IPS-18c (cell line): ENCODE results near the gene CSTF3.
"Not testable (repeated sequence)": the region's sequence is repeated elsewhere in the genome, so short reads cannot be mapped to it uniquely, and the experiment has no call there.

Experiments
- H3K4me3 ChIP-seq: 2 replicates; pipeline ENCODE4 v1.7.0; 2013; ENCODE audit warnings: low read depth, mild to moderate bottlenecking, low read length, moderate library complexity; ENCODE audit not compliant: insufficient read depth
- H3K9me3 ChIP-seq: one replicate; pipeline ENCODE4 v1.6.1; 2013; ENCODE audit warnings: mild to moderate bottlenecking, low read length, moderate library complexity; ENCODE audit not compliant: control insufficient read depth, insufficient read depth

CSTF3 gene

DNA sequence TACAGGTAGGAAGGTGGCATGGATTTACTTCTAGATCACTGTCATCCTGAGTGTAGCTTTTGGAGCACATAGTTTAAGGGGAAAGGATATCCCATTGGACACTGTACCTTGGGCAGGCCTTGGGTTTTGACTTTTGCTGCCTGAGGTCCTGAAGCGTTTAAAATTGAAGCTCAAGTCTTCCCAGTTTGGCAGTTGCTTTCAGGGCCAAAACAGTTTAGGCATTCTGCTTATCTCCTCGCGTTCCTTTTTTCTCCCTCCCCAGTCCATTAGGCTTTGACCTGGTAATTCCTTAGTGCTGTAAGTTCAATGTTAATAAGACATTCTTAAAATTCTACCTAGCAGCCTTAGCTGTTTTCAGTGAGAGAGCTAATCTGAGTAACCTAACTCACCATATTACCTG is 35.7 kb downstream of the CSTF3 start:
- Histone ChIP-seq H3K9me3 (no peaks in the 10 kb centered on the region), H3K4me3 (no peak overlapping the region)

DNA sequence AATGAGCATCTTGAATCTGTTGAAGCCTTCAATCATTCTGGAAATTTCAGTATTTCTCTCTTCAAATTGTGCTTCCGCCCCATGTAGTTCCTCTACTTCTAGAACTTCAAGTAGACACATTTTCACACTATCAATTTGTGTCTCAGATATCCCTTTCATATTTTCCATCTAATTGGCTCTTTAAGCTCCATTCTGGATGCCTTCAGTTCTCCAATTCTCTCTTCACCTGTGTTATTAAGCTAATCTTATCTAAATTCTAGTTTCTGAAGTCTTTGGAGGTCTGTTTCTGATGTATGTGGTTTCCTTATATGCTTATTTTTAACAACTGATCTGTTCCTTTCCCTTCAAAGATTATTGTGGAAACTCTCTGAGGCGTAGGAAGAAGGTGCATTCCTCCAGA is 36.3 kb downstream of the CSTF3 start:
- H3K4me3 ChIP-seq, result no peak overlapping the region
- H3K9me3 ChIP-seq, result no peaks in the 10 kb centered on the region

DNA sequence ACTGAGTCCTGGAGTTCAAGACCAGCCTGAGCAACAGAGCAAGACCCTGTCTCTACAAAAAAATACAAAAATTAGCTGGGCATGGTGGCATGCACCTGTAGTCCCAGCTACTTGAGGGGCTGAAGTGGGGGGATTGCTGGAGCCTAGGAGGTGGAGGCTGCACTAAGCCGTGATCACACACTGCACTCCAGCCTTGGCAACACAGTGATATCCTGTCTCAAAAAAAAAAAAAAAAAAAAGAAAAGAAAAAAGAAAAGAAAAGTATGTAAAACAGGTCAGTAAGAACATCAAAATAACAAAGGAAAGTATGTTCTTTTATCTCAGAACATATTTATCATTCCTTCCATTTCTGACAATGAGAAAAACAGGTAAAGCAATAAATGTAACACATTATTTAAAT is 38.6 kb downstream of the CSTF3 start:
- not testable (repeated sequence) for H3K9me3 ChIP-seq, H3K4me3 ChIP-seq

GRCh38 chr11:33116535-33116934 is 44.7 kb downstream of the CSTF3 start:
- Histone ChIP-seq H3K9me3 (no peaks in the 10 kb centered on the region), H3K4me3 (no peak overlapping the region)

DNA sequence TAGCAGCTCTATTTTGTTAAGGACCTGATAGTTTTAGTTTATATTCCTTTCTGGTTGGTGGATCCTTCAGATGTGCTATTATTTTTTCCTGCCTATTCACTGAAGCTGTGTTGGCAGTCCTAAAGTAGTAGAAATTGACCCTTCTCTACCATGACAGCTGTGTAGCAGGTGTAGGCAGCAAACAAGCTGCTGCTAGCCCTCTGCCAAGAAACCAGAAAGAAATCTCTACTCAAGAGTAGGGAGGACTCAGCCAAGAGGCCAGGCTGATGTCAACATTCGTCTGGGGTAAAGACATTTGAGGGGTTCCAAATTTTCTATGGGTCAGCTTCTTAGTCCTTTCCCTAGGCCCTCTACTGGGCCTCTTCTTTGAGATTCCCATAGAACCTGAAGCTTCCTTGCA is 51.2 kb downstream of the CSTF3 start:
- Histone ChIP-seq H3K9me3 (no peaks in the 10 kb centered on the region), H3K4me3 (no peak overlapping the region)

- H3K4me3 ChIP-seq, result no peak overlapping the region
- no peaks in the 10 kb centered on the region for H3K9me3 ChIP-seq
Measured at GRCh38 chr11:33109294-33109895, 51.9 kb downstream of the CSTF3 start.

DNA sequence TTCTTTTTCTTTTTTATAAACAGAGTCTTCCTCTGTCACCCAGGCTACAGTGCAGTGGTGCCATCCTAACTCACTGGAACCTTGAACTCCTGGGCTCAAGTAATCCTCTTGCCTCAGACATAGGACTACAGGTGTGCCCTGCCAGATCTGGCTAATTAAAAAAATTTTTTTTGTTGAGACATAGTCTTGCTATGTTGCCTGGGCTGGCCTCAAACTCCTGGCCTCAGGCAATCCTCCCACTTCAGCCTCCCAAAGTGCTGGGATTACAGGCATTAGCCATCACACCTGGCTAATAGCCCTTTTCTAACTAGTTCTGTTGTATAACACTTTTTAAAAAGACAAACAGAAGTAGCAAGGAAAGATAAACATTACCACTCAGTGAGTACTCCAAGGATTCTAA is 57.4 kb downstream of the CSTF3 start:
- Histone ChIP-seq H3K4me3 (no peak overlapping the region), H3K9me3 (no peaks in the 10 kb centered on the region)

DNA sequence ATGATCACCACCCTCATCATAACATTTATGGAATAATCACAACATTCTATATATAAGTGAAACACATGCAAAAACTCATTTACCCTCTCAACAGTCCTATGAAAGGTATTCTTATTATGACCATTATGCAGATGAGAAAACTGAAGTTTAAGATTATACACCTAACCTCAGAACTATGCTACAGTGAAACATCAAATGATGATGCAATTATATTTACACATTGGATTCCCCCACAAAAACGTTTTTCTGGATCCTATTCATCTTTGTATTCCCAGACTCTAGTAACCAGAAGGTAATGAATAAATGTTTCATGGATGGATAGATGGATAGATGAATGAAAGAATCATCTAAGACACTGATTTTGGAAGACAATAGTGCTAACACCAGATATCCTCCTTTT is 67.1 kb downstream of the CSTF3 start:
- no peak overlapping the region for H3K4me3 ChIP-seq
- H3K9me3 ChIP-seq, result no peaks in the 10 kb centered on the region

- no peaks in the 10 kb centered on the region for H3K9me3 ChIP-seq
- no peak overlapping the region for H3K4me3 ChIP-seq
Measured at GRCh38 chr11:33089776-33090175, 71.5 kb downstream of the CSTF3 start.

DNA sequence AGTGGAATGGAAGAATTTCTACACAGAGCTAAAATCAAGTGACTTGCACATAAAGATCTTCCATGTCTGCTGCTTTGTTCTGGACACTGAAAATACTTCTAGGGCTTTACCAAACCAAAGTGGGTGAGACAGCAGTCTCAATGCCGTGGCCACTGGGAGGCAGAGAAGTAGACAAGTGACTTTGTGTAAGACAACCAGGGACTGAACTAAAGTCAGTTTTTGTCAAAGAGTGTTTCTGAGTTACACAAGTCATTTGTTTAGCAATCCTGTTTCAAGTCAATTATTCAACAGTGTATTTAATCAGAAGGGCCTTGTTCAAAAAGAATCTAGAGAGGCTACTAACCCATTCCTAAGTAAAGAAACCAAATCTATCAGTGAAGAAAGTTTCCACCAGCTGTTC is 75.3 kb downstream of the CSTF3 start:
- H3K9me3 ChIP-seq, result no peaks in the 10 kb centered on the region
- no peak overlapping the region for H3K4me3 ChIP-seq

DNA sequence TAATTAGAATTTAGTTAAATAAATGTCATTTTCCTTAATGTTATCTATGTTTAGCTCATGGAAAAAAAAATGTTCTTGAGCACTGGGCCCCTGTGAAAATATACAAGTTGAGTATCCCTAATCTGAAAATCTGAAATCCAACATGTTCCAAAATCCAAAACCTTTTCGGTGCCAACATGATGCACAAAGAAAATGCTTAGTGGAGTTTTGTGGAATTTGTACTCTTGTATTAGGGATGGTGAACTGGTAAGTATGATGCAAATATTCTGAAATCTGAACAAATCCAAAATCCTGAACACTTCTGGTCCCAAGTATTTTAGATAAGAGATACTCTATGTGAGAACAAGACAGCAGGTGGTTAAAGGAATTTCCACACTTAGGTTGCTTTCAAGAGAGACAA is 77.4 kb downstream of the CSTF3 start:
- no peak overlapping the region for H3K4me3 ChIP-seq
- no peaks in the 10 kb centered on the region for H3K9me3 ChIP-seq

- no peak overlapping the region for H3K4me3 ChIP-seq
- H3K9me3 ChIP-seq, result no peaks in the 10 kb centered on the region
Measured at GRCh38 chr11:33072465-33072864, 88.8 kb downstream of the CSTF3 start.

- Histone ChIP-seq H3K4me3 (no peak overlapping the region), H3K9me3 (no peaks in the 10 kb centered on the region)
Measured at GRCh38 chr11:33068611-33069340, 92.5 kb downstream of the CSTF3 start.

GRCh38 chr11:33067294-33067693 is 94.0 kb downstream of the CSTF3 start:
- no peaks in the 10 kb centered on the region for H3K9me3 ChIP-seq
- no peak overlapping the region for H3K4me3 ChIP-seq

- H3K9me3 ChIP-seq, result no peaks in the 10 kb centered on the region
- no peak overlapping the region for H3K4me3 ChIP-seq
Measured at GRCh38 chr11:33065445-33066178, 95.7 kb downstream of the CSTF3 start.

DNA sequence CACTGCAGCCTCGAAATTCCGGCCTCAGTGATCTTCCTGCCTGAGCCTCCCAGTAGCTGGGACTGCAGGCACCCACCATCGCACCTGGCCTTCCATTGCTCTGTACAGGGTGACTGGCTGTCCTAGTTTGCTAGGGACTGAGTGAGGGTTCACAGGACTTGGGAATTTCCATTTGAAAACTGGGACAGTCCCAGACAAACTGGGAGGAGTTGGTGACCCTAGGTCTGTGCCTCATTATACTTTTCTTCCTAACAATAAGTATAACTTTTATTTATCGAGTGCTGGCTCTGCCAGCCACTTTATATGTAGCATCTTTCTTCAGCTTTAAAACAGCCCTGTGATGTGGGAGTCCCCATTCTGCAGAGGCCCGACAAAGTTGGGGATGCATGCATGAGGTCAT is 96.4 kb downstream of the CSTF3 start:
- Histone ChIP-seq H3K9me3 (no peaks in the 10 kb centered on the region), H3K4me3 (no peak overlapping the region)

GRCh38 chr11:33064033-33064825 is 97.1 kb downstream of the CSTF3 start:
- H3K4me3 ChIP-seq, result no peak overlapping the region
- H3K9me3 ChIP-seq, result no peaks in the 10 kb centered on the region
